GM23338 (cell line): ENCODE data around the gene CALR. TPM values are rescaled to one million over a fixed set of nuclear protein-coding genes. Genes with fewer than 3 reads are reported as not detected.

Experiments
- ATAC-seq: fragments of 200-7000 bp; cut with Tn5 transposase; 3 replicates; pipeline ENCODE4 v1.9.1; 2020
- DNase-seq: peaks from one replicate; pipeline ENCODE4 v3.0.0-alpha.2; 2015; ENCODE audit warnings: low spot score
- H2AFZ ChIP-seq: fragments of 200-600 bp; sonication (generic); 2 replicates; pipeline ENCODE4 v1.8.0; 2016; ENCODE audit warnings: antibody characterized with exemption, mild to moderate bottlenecking, moderate library complexity
- H3F3A ChIP-seq: fragments of 200-600 bp; sonication (generic); replicated peaks from 2 replicates; pipeline ENCODE4 v1.8.0; 2017; ENCODE audit warnings: antibody characterized with exemption, mixed run types, low read depth
- H3K27ac ChIP-seq: fragments of 200-600 bp; sonication (generic); 2 replicates; pipeline ENCODE4 v1.6.1; 2016; ENCODE audit warnings: low read depth
- H3K27me3 ChIP-seq: fragments of 200-600 bp; sonication (generic); 2 replicates; pipeline ENCODE4 v1.8.0; 2016; ENCODE audit warnings: mild to moderate bottlenecking, mixed run types, moderate library complexity; ENCODE audit not compliant: insufficient read depth
- H3K36me3 ChIP-seq: fragments of 200-600 bp; sonication (generic); 2 replicates; pipeline ENCODE4 v1.8.0; 2016; ENCODE audit warnings: mild to moderate bottlenecking; ENCODE audit not compliant: insufficient read depth
- H3K4me1 ChIP-seq: fragments of 200-600 bp; sonication (generic); 2 replicates; pipeline ENCODE4 v1.8.0; 2016; ENCODE audit warnings: mild to moderate bottlenecking, moderate library complexity; ENCODE audit not compliant: insufficient read depth
- H3K4me2 ChIP-seq: fragments of 200-600 bp; sonication (generic); 2 replicates; pipeline ENCODE4 v1.7.1; 2017; ENCODE audit warnings: mixed run types
- H3K4me3 ChIP-seq: fragments of 200-600 bp; sonication (generic); 2 replicates; pipeline ENCODE4 v1.6.1; 2016; ENCODE audit warnings: mixed run types
- H3K79me2 ChIP-seq: fragments of 200-600 bp; sonication (generic); replicated peaks from 2 replicates; pipeline ENCODE4 v1.8.0; 2017; ENCODE audit warnings: mild to moderate bottlenecking; ENCODE audit not compliant: insufficient read depth
- H3K9me2 ChIP-seq: fragments of 200-600 bp; sonication (generic); 2 replicates; pipeline ENCODE4 v1.8.0; 2017; ENCODE audit not compliant: insufficient read depth
- H4K20me1 ChIP-seq: fragments of 200-600 bp; sonication (generic); replicated peaks from 2 replicates; pipeline ENCODE4 v1.8.0; 2017; ENCODE audit warnings: mild to moderate bottlenecking; ENCODE audit not compliant: insufficient read depth
- H3K27ac Mint-ChIP-seq: 2 replicates; pipeline ENCODE4 v1.8.0; 2020; ENCODE audit warnings: inconsistent platforms, mild to moderate bottlenecking, moderate library complexity, mixed read lengths
- H3K27me3 Mint-ChIP-seq: 3 replicates; pipeline ENCODE4 v1.8.0; 2022; ENCODE audit warnings: low read depth, mild to moderate bottlenecking, moderate library complexity, mixed read lengths, inconsistent platforms; ENCODE audit not compliant: insufficient read depth, poor library complexity
- H3K36me3 Mint-ChIP-seq: 3 replicates; pipeline ENCODE4 v1.8.0; 2021; ENCODE audit warnings: low read depth, mild to moderate bottlenecking, inconsistent platforms, moderate library complexity, mixed read lengths
- H3K4me1 Mint-ChIP-seq: 3 replicates; pipeline ENCODE4 v1.8.0; 2020; ENCODE audit warnings: mild to moderate bottlenecking, inconsistent platforms, mixed read lengths
- H3K4me3 Mint-ChIP-seq: 3 replicates; pipeline ENCODE4 v1.8.0; 2021; ENCODE audit warnings: moderate library complexity, mild to moderate bottlenecking, inconsistent platforms, mixed read lengths
- H3K9me3 Mint-ChIP-seq: 3 replicates; pipeline ENCODE4 v1.8.0; 2020; ENCODE audit warnings: moderate library complexity, mild to moderate bottlenecking, inconsistent platforms, mixed read lengths
- REST ChIP-seq: IDR thresholded peaks from one replicate; pipeline ENCODE4 v1.6.1; 2018; ENCODE audit warnings: antibody characterized with exemption; ENCODE audit not compliant: unreplicated experiment
- STAT1 ChIP-seq: IDR thresholded peaks from one replicate; pipeline ENCODE4 v1.6.1; 2016; ENCODE audit warnings: antibody characterized with exemption; ENCODE audit not compliant: unreplicated experiment
- ZNF331 ChIP-seq: fragments of 250-450 bp; sonication (Bioruptor Pico); IDR thresholded peaks from 2 replicates; pipeline ENCODE4 v1.5.0; 2020; ENCODE audit warnings: low read depth, mild to moderate bottlenecking, moderate library complexity
- ZNF462 ChIP-seq: fragments of 250-450 bp; sonication (Bioruptor Pico); IDR thresholded peaks from 2 replicates; pipeline ENCODE4 v1.5.0; 2020; ENCODE audit warnings: mild to moderate bottlenecking, moderate library complexity
- microRNA-seq: library from miRNA; unstranded; fragments of <30 nt; microRNA quantifications from one replicate; pipeline ENCODE4, GENCODE V29; 2017
- polyA plus RNA-seq: library from polyadenylated mRNA; unstranded; fragments of >200 nt; fragmentation: Nextera tagmentation; extraction: Ambion mirVana; gene quantifications from 2 replicates; pipeline ENCODE4 v1.2.1, GENCODE V29; 2016
- small RNA-seq: library from RNA; depleted of rRNA; stranded (forward); fragments of <200 nt; gene quantifications from one replicate; pipeline ENCODE3, GENCODE V24; 2014; ENCODE audit warnings: low replicate concordance
- total RNA-seq: library from RNA; depleted of rRNA; stranded (reverse); fragments of >200 nt; shearing (Covaris generic); gene quantifications from 2 replicates; pipeline ENCODE4 v1.2.3, GENCODE V29; 2014; rRNA removed

Gene CALR
- total and polyA plus RNA-seq, 2 experiments from 2014 or later = 760 to 1,131 TPM

GRCh38 chr19:12993562-12993961, 55.2 kb downstream of the CALR start:
- H3K27ac Mint-ChIP-seq = no peak overlapping the region
- peaks cover 74% of the 10 kb centered on the region for H3K27me3 Mint-ChIP-seq
- Histone ChIP-seq H3K9me2 (no peaks in the 10 kb centered on the region), H3K36me3 (no peaks in the 10 kb centered on the region), H3F3A (peaks cover 8% of the 10 kb centered on the region; the same call in 1 of the 2 replicates), H3K27me3 (peaks cover 75% of the 10 kb centered on the region), H4K20me1 (no peaks in the 10 kb centered on the region; the same call in 1 of the 2 replicates), H3K4me3 (no peak overlapping the region), H3K4me1 (no peaks in the 10 kb centered on the region; the same call in 1 of the 2 replicates), H2AFZ (no peak overlapping the region), H3K79me2 (no peaks in the 10 kb centered on the region), H3K27ac (no peak overlapping the region), H3K4me2 (no peak overlapping the region)
- H3K4me1 Mint-ChIP-seq = peaks cover 7% of the 10 kb centered on the region
- peaks cover 4% of the 10 kb centered on the region; the same call in 2 of the 3 replicates for H3K36me3 Mint-ChIP-seq
- H3K9me3 Mint-ChIP-seq = peaks cover 5% of the 10 kb centered on the region; the same call in 1 of the 3 replicates
- DNase-seq (no peak), ATAC-seq (no peak)
- no peak overlapping the region for H3K4me3 Mint-ChIP-seq
- TF ChIP-seq ZNF331 (CRISPR knock-in tag) = no peak
- TF ChIP-seq REST = no peak
- TF ChIP-seq STAT1 = no peak
- no peak for TF ChIP-seq ZNF462 (CRISPR knock-in tag)

Small RNA genes within 50 kb of the gene (microRNA-seq; reads per million reads assigned to microRNA genes)
- not detected for gene MIR5695
- not detected for gene MIR6515

Small RNA genes within 50 kb of the gene (small RNA-seq; reads per million reads assigned to genes)
- not detected for gene MIR5695
- 0.32 reads per million, percentile 16 among the genes with 10 or more reads in this experiment for gene MIR6515

Other genes with a start within 250 kb of the CALR start
- gene FBXW9, start 242.0 kb upstream of the CALR start, total RNA-seq = 12.3 and 19.4 TPM in 2 replicates
- gene FBXW9, start 242.0 kb upstream of the CALR start, polyA plus RNA-seq = 6.6 and 8.2 TPM in 2 replicates
- gene TNPO2, start 214.7 kb upstream of the CALR start, total RNA-seq = 83.0 and 85.9 TPM in 2 replicates
- gene TNPO2, start 214.7 kb upstream of the CALR start, polyA plus RNA-seq = 35.8 and 37.1 TPM in 2 replicates
- gene TRIR, start 203.9 kb upstream of the CALR start, total RNA-seq = 170 and 171 TPM in 2 replicates
- gene TRIR, start 203.9 kb upstream of the CALR start, polyA plus RNA-seq = 254 and 257 TPM in 2 replicates
- gene GET3, start 201.1 kb upstream of the CALR start, total RNA-seq = 75.3 and 109 TPM in 2 replicates
- gene GET3, start 201.1 kb upstream of the CALR start, polyA plus RNA-seq = 89.5 and 90.4 TPM in 2 replicates
- gene BEST2, start 186.8 kb upstream of the CALR start, total RNA-seq = 7.5 and 10.4 TPM in 2 replicates
- 1.2 and 1.3 TPM in 2 replicates for gene BEST2, start 186.8 kb upstream of the CALR start, polyA plus RNA-seq
- gene HOOK2, start 163.1 kb upstream of the CALR start, total RNA-seq = 85.3 and 86.4 TPM in 2 replicates
- 46.9 and 56.9 TPM in 2 replicates for gene HOOK2, start 163.1 kb upstream of the CALR start, polyA plus RNA-seq
- 16.0 and 20.2 TPM in 2 replicates for gene JUNB, start 147.1 kb upstream of the CALR start, total RNA-seq
- 7.7 and 7.8 TPM in 2 replicates for gene JUNB, start 147.1 kb upstream of the CALR start, polyA plus RNA-seq
- gene PRDX2, start 136.8 kb upstream of the CALR start, total RNA-seq = 465 and 486 TPM in 2 replicates
- 314 and 346 TPM in 2 replicates for gene PRDX2, start 136.8 kb upstream of the CALR start, polyA plus RNA-seq
- gene THSD8, start 136.5 kb upstream of the CALR start, total RNA-seq = 0.38 TPM in 1 of 2 replicates, not detected in the other
- gene THSD8, start 136.5 kb upstream of the CALR start, polyA plus RNA-seq = 38.5 and 42.2 TPM in 2 replicates
- gene RNASEH2A, start 132.0 kb upstream of the CALR start, total RNA-seq = 62.6 and 68.2 TPM in 2 replicates
- 39.4 and 40.5 TPM in 2 replicates for gene RNASEH2A, start 132.0 kb upstream of the CALR start, polyA plus RNA-seq
- gene RTBDN, start 104.0 kb upstream of the CALR start, total RNA-seq = 3.3 and 4.1 TPM in 2 replicates
- 4.4 and 4.6 TPM in 2 replicates for gene RTBDN, start 104.0 kb upstream of the CALR start, polyA plus RNA-seq
- gene MAST1, start 100.1 kb upstream of the CALR start, total RNA-seq = 13.4 and 19.9 TPM in 2 replicates
- gene MAST1, start 100.1 kb upstream of the CALR start, polyA plus RNA-seq = 8.9 and 13.9 TPM in 2 replicates
- 27.3 and 35.0 TPM in 2 replicates for gene DNASE2, start 57.2 kb upstream of the CALR start, total RNA-seq
- gene DNASE2, start 57.2 kb upstream of the CALR start, polyA plus RNA-seq = 15.9 and 17.4 TPM in 2 replicates
- 1.1 and 1.4 TPM in 2 replicates for gene KLF1, start 51.4 kb upstream of the CALR start, total RNA-seq
- gene KLF1, start 51.4 kb upstream of the CALR start, polyA plus RNA-seq = 0.74 and 0.80 TPM in 2 replicates
- 73.3 and 99.8 TPM in 2 replicates for gene GCDH, start 47.4 kb upstream of the CALR start, total RNA-seq
- gene GCDH, start 47.4 kb upstream of the CALR start, polyA plus RNA-seq = 51.5 and 54.1 TPM in 2 replicates
- 0.62 and 0.63 TPM in 2 replicates for gene SYCE2, start 19.3 kb upstream of the CALR start, total RNA-seq
- 1.9 and 2.9 TPM in 2 replicates for gene SYCE2, start 19.3 kb upstream of the CALR start, polyA plus RNA-seq
- 74.7 and 83.5 TPM in 2 replicates for gene FARSA, start 4.9 kb upstream of the CALR start, total RNA-seq
- gene FARSA, start 4.9 kb upstream of the CALR start, polyA plus RNA-seq = 86.4 and 86.5 TPM in 2 replicates
- gene RAD23A, start 7.3 kb downstream of the CALR start, total RNA-seq = 67.0 and 69.7 TPM in 2 replicates
- 121 and 127 TPM in 2 replicates for gene RAD23A, start 7.3 kb downstream of the CALR start, polyA plus RNA-seq
- 46.5 and 63.9 TPM in 2 replicates for gene GADD45GIP1, start 18.6 kb downstream of the CALR start, total RNA-seq
- 255 and 290 TPM in 2 replicates for gene GADD45GIP1, start 18.6 kb downstream of the CALR start, polyA plus RNA-seq
- 0.28 TPM in 1 of 2 replicates, not detected in the other for gene DAND5, start 31.0 kb downstream of the CALR start, total RNA-seq
- gene DAND5, start 31.0 kb downstream of the CALR start, polyA plus RNA-seq = 0.10 and 0.18 TPM in 2 replicates
- 0.14 and 1.2 TPM in 2 replicates for gene NFIX, start 56.9 kb downstream of the CALR start, total RNA-seq
- gene NFIX, start 56.9 kb downstream of the CALR start, polyA plus RNA-seq = 0.06 and 0.31 TPM in 2 replicates
- gene LYL1, start 164.2 kb downstream of the CALR start, total RNA-seq = 0.47 and 2.2 TPM in 2 replicates
- gene LYL1, start 164.2 kb downstream of the CALR start, polyA plus RNA-seq = 0.77 and 1.2 TPM in 2 replicates
- 76.4 and 88.6 TPM in 2 replicates for gene TRMT1, start 178.1 kb downstream of the CALR start, total RNA-seq
- gene TRMT1, start 178.1 kb downstream of the CALR start, polyA plus RNA-seq = 90.1 and 92.6 TPM in 2 replicates
- 203 and 260 TPM in 2 replicates for gene NACC1, start 179.7 kb downstream of the CALR start, total RNA-seq
- gene NACC1, start 179.7 kb downstream of the CALR start, polyA plus RNA-seq = 12.4 and 16.1 TPM in 2 replicates
- gene STX10, start 211.8 kb downstream of the CALR start, total RNA-seq = 55.9 and 58.3 TPM in 2 replicates
- 42.8 and 44.0 TPM in 2 replicates for gene STX10, start 211.8 kb downstream of the CALR start, polyA plus RNA-seq
- 99.1 and 124 TPM in 2 replicates for gene IER2, start 211.8 kb downstream of the CALR start, total RNA-seq
- 191 and 200 TPM in 2 replicates for gene IER2, start 211.8 kb downstream of the CALR start, polyA plus RNA-seq